ENCODE data around the gene SPRING1. TPM values are rescaled to one million over a fixed set of nuclear protein-coding genes. Genes with fewer than 3 reads are reported as not detected.
A peak's percentile ranks its signal among the peaks of the same experiment; 100 is the strongest.
"Not testable (repeated sequence)": the region's sequence is repeated elsewhere in the genome, so short reads cannot be mapped to it uniquely, and the experiment has no call there.

SPRING1 gene
- total RNA-seq, 1 experiment from 2014 or later: 23.0 TPM

- H3K27me3 ChIP-seq (ENCODE audit: low read length); H2AFZ ChIP-seq (ENCODE audit: low read length); H3K36me3 ChIP-seq (ENCODE audit: insufficient read depth, low read length); DNase-seq; H3K9ac ChIP-seq (ENCODE audit: low read length); H3K9me2 ChIP-seq (replicated peaks; ENCODE audit: insufficient read depth, low read length); H3K4me1 ChIP-seq (ENCODE audit: low read length); H4K20me1 ChIP-seq (ENCODE audit: insufficient read depth, low read depth, low read length); H3K79me2 ChIP-seq (ENCODE audit: low read length); H3K27ac ChIP-seq (ENCODE audit: low read length); H3K4me3 ChIP-seq (ENCODE audit: low read length); H3K4me2 ChIP-seq (ENCODE audit: low read depth, low read length, poor library complexity, severe bottlenecking); H3K9me3 ChIP-seq (ENCODE audit: low read length): not testable (repeated sequence)
Observed at GRCh38 chr12:116754097-116754496, 16.2 kb upstream of the SPRING1 start.

DNA sequence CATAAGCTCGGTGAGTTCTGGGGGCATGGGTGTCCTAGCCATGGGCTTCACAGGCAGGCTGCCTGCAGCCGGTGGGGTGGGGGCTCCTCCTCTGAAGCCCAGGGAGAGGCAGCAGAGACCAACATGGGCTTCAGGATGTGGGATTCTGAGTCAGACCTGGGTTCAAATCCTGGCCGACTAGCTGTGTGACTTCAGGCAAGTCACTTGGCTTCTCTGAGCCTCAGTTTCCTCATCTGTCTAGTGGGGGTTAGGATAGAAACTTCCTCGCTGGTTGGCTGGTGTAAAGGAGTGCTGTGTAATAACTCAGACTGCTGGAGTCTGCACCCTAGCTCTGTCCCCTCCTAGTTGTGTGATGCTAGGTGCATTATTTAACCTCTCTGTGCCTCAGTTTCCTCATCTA is 12.4 kb upstream of the SPRING1 start:
- Histone ChIP-seq H3K9me3 (ENCODE audit: low read length) (no peaks in the 10 kb centered on the region), H3K4me3 (ENCODE audit: low read length) (no peak overlapping the region), H3K27ac (ENCODE audit: low read length) (no peak overlapping the region), H3K4me2 (ENCODE audit: low read depth, low read length, poor library complexity, severe bottlenecking) (no peak overlapping the region), H4K20me1 (ENCODE audit: insufficient read depth, low read depth, low read length) (no peaks in the 10 kb centered on the region), H3K4me1 (ENCODE audit: low read length) (no peaks in the 10 kb centered on the region), H3K36me3 (ENCODE audit: insufficient read depth, low read length) (peaks cover 7% of the 10 kb centered on the region; the same call in 1 of the 2 replicates), H3K9ac (ENCODE audit: low read length) (no peak overlapping the region), H3K9me2 (replicated peaks; ENCODE audit: insufficient read depth, low read length) (no peaks in the 10 kb centered on the region), H3K79me2 (ENCODE audit: low read length) (no peaks in the 10 kb centered on the region), H2AFZ (ENCODE audit: low read length) (no peak overlapping the region), H3K27me3 (ENCODE audit: low read length) (no peaks in the 10 kb centered on the region)
- no peak for DNase-seq

DNA sequence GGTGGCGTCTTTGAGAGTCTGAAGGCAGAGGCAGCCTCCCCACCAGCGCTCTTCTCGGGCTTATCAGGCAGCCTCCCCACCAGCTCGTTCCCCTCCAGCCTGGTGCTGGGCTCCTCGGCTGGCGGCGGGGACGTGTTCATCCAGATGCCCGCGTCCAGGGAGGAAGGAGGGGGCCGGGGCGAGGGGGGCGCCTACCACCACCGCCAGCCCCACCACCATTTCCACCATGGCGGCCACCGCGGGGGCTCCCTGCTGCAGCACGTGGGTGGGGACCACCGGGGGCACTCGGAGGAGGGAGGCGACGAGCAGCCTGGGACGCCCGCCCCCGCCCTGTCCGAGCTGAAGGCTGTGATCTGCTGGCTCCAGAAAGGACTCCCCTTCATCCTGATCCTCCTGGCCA is 12.0 kb upstream of the SPRING1 start:
- H3K4me1 ChIP-seq (ENCODE audit: low read length): no peaks in the 10 kb centered on the region
- no peak overlapping the region for H3K4me2 ChIP-seq (ENCODE audit: low read depth, low read length, poor library complexity, severe bottlenecking)
- no peaks in the 10 kb centered on the region for H4K20me1 ChIP-seq (ENCODE audit: insufficient read depth, low read depth, low read length)
- H2AFZ ChIP-seq (ENCODE audit: low read length): no peak overlapping the region
- peaks cover 7% of the 10 kb centered on the region; the same call in 1 of the 2 replicates for H3K36me3 ChIP-seq (ENCODE audit: insufficient read depth, low read length)
- H3K4me3 ChIP-seq (ENCODE audit: low read length): no peak overlapping the region
- H3K27me3 ChIP-seq (ENCODE audit: low read length): no peaks in the 10 kb centered on the region
- no peak overlapping the region for H3K27ac ChIP-seq (ENCODE audit: low read length)
- H3K79me2 ChIP-seq (ENCODE audit: low read length): no peaks in the 10 kb centered on the region
- no peaks in the 10 kb centered on the region for H3K9me3 ChIP-seq (ENCODE audit: low read length)
- no peak overlapping the region for H3K9ac ChIP-seq (ENCODE audit: low read length)
- H3K9me2 ChIP-seq (replicated peaks; ENCODE audit: insufficient read depth, low read length): no peaks in the 10 kb centered on the region
- DNase-seq: no peak

DNA sequence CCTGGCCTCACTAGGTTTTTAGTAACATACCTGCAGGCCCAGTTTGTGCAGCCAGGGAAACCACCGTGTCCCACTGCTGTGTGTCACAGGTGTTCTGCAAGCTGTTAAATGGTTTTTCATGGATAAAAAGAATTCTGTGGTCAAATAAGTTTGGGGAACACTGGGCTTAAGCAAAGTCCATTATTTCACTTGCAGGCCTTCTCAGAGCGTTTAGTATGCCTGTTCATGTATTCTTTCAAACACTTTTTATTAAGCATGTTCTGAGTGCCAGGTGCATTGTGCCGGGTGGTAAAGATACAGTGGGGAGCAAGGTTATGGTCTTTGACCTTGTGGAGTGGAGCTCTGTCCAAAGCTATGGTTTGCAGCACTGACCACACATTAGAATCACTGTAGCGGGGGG is 7.7 kb upstream of the SPRING1 start:
- no peaks in the 10 kb centered on the region for H3K4me1 ChIP-seq (ENCODE audit: low read length)
- H4K20me1 ChIP-seq (ENCODE audit: insufficient read depth, low read depth, low read length): no peaks in the 10 kb centered on the region
- no peak overlapping the region for H3K9ac ChIP-seq (ENCODE audit: low read length)
- H3K4me3 ChIP-seq (ENCODE audit: low read length): no peak overlapping the region
- no peak overlapping the region for H3K27ac ChIP-seq (ENCODE audit: low read length)
- no peaks in the 10 kb centered on the region for H3K27me3 ChIP-seq (ENCODE audit: low read length)
- DNase-seq: no peak
- H3K36me3 ChIP-seq (ENCODE audit: insufficient read depth, low read length): peaks cover 4% of the 10 kb centered on the region; the same call in 1 of the 2 replicates
- H3K9me3 ChIP-seq (ENCODE audit: low read length): no peaks in the 10 kb centered on the region
- H3K79me2 ChIP-seq (ENCODE audit: low read length): no peaks in the 10 kb centered on the region; the same call in 1 of the 2 replicates
- H3K9me2 ChIP-seq (replicated peaks; ENCODE audit: insufficient read depth, low read length): no peaks in the 10 kb centered on the region
- H3K4me2 ChIP-seq (ENCODE audit: low read depth, low read length, poor library complexity, severe bottlenecking): no peak overlapping the region
- no peak overlapping the region for H2AFZ ChIP-seq (ENCODE audit: low read length)

GRCh38 chr12:116744766-116745165 is 6.9 kb upstream of the SPRING1 start:
- no peak overlapping the region for H3K4me3 ChIP-seq (ENCODE audit: low read length)
- no peak overlapping the region for H3K9ac ChIP-seq (ENCODE audit: low read length)
- no peaks in the 10 kb centered on the region for H3K9me2 ChIP-seq (replicated peaks; ENCODE audit: insufficient read depth, low read length)
- no peak overlapping the region for H3K27ac ChIP-seq (ENCODE audit: low read length)
- no peak for DNase-seq
- no peaks in the 10 kb centered on the region; the same call in 1 of the 2 replicates for H3K79me2 ChIP-seq (ENCODE audit: low read length)
- no peak overlapping the region for H3K4me2 ChIP-seq (ENCODE audit: low read depth, low read length, poor library complexity, severe bottlenecking)
- H3K36me3 ChIP-seq (ENCODE audit: insufficient read depth, low read length): no peaks in the 10 kb centered on the region
- no peaks in the 10 kb centered on the region for H3K9me3 ChIP-seq (ENCODE audit: low read length)
- H4K20me1 ChIP-seq (ENCODE audit: insufficient read depth, low read depth, low read length): no peaks in the 10 kb centered on the region
- no peaks in the 10 kb centered on the region for H3K4me1 ChIP-seq (ENCODE audit: low read length)
- H3K27me3 ChIP-seq (ENCODE audit: low read length): no peaks in the 10 kb centered on the region
- H2AFZ ChIP-seq (ENCODE audit: low read length): no peak overlapping the region

DNA sequence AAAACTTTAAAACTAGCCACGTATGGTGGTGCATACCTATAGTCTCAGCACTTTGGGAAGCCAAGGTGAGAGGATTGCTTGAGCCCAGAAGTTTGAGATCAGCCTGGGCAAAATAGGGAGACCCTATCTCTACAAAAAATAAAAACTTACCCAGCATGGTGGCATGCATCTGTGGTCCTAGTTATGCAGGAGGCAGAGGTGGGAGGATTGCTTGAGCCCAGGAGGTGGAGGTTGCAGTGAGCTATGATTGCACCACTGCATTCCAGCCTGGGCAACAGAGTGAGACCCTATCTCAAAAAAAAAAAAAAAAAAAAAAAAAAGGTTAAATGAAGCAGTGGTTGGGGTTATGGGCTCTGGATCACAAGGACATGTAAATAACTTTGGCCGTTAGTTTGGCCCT is 4.9 kb upstream of the SPRING1 start:
- not testable (repeated sequence) for H3K27ac ChIP-seq (ENCODE audit: low read length); H4K20me1 ChIP-seq (ENCODE audit: insufficient read depth, low read depth, low read length); H3K4me3 ChIP-seq (ENCODE audit: low read length); H3K9me2 ChIP-seq (replicated peaks; ENCODE audit: insufficient read depth, low read length); H3K9me3 ChIP-seq (ENCODE audit: low read length); H2AFZ ChIP-seq (ENCODE audit: low read length); DNase-seq; H3K36me3 ChIP-seq (ENCODE audit: insufficient read depth, low read length); H3K4me1 ChIP-seq (ENCODE audit: low read length); H3K9ac ChIP-seq (ENCODE audit: low read length); H3K27me3 ChIP-seq (ENCODE audit: low read length); H3K4me2 ChIP-seq (ENCODE audit: low read depth, low read length, poor library complexity, severe bottlenecking)
- peaks cover 14% of the 10 kb centered on the region for H3K79me2 ChIP-seq (ENCODE audit: low read length)

- Histone ChIP-seq H4K20me1 (ENCODE audit: insufficient read depth, low read depth, low read length) (peaks cover 12% of the 10 kb centered on the region; the same call in 1 of the 2 replicates), H2AFZ (ENCODE audit: low read length) (no peak overlapping the region), H3K4me3 (ENCODE audit: low read length) (peak overlapping the region; percentile 75), H3K27me3 (ENCODE audit: low read length) (no peaks in the 10 kb centered on the region), H3K79me2 (ENCODE audit: low read length) (peaks cover 46% of the 10 kb centered on the region), H3K4me1 (ENCODE audit: low read length) (peaks cover 18% of the 10 kb centered on the region), H3K9ac (ENCODE audit: low read length) (peak overlapping the region; percentile 72), H3K9me2 (replicated peaks; ENCODE audit: insufficient read depth, low read length) (no peaks in the 10 kb centered on the region), H3K4me2 (ENCODE audit: low read depth, low read length, poor library complexity, severe bottlenecking) (peak overlapping the region; percentile 84), H3K9me3 (ENCODE audit: low read length) (no peaks in the 10 kb centered on the region), H3K27ac (ENCODE audit: low read length) (no peak overlapping the region), H3K36me3 (ENCODE audit: insufficient read depth, low read length) (peaks cover 3% of the 10 kb centered on the region; the same call in 1 of the 2 replicates)
- no peak for DNase-seq
Observed at GRCh38 chr12:116739381-116739887, 1.6 kb upstream of the SPRING1 start.

DNA sequence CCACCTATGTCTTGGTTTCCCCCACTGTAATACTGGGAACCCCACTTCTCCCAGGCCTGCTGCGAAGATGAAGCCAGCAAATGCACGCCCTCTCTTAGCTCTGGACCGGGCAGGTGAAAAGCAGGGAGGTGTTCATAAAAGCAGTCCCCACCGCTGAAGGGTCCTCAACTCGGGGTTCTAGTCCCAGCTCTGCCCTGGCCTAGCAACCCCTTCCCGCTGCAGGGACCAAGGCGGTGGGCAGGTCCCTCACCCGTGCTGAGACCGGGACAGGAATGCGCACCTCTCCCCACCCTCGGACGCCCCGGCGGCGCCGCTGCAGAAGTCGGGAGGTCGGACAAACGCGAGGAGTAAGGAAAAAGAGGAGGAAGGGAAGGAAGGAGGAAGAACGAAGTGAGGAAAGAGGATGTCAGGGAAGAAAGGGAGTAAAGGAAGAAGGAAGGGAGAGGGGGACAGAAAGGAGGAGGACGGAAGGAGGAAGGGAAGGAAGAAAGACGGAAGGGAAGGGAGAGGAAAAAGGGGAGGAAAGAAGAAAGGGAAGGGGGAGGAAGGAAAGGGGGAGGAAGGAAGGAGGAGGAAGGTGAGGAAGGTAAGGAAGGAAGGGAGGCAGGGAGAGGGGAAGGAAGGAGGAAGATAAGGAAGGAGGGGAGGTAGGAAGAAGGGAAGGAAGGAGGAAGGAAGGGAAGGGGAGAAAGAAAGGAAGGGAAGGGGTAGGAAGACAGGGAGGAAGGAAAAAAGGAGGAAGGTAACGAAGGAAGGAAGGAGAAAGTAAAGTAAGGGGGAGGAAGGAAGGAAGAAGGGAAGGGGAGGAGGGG is 701 bp downstream of the SPRING1 start:
- no peaks in the 10 kb centered on the region for H3K9me3 ChIP-seq (ENCODE audit: low read length)
- no peak overlapping the region for H3K27ac ChIP-seq (ENCODE audit: low read length)
- no peaks in the 10 kb centered on the region for H3K9me2 ChIP-seq (replicated peaks; ENCODE audit: insufficient read depth, low read length)
- H3K27me3 ChIP-seq (ENCODE audit: low read length): no peaks in the 10 kb centered on the region
- H3K36me3 ChIP-seq (ENCODE audit: insufficient read depth, low read length): peaks cover 8% of the 10 kb centered on the region; the same call in 1 of the 2 replicates
- peak; percentile 44 for DNase-seq
- H3K4me2 ChIP-seq (ENCODE audit: low read depth, low read length, poor library complexity, severe bottlenecking): peak overlapping the region; percentile 74
- H3K79me2 ChIP-seq (ENCODE audit: low read length): peaks cover 61% of the 10 kb centered on the region
- H3K4me1 ChIP-seq (ENCODE audit: low read length): peaks cover 18% of the 10 kb centered on the region
- H3K4me3 ChIP-seq (ENCODE audit: low read length): peak overlapping the region; percentile 82
- H2AFZ ChIP-seq (ENCODE audit: low read length): no peak overlapping the region
- H3K9ac ChIP-seq (ENCODE audit: low read length): peak overlapping the region; percentile 78
- peaks cover 12% of the 10 kb centered on the region; the same call in 1 of the 2 replicates for H4K20me1 ChIP-seq (ENCODE audit: insufficient read depth, low read depth, low read length)

Measured in Karpas-422 (cell line).